ENCODE results near the gene VEGFB.
A peak's percentile ranks its signal among the peaks of the same experiment; 100 is the strongest.

VEGFB gene

DNA sequence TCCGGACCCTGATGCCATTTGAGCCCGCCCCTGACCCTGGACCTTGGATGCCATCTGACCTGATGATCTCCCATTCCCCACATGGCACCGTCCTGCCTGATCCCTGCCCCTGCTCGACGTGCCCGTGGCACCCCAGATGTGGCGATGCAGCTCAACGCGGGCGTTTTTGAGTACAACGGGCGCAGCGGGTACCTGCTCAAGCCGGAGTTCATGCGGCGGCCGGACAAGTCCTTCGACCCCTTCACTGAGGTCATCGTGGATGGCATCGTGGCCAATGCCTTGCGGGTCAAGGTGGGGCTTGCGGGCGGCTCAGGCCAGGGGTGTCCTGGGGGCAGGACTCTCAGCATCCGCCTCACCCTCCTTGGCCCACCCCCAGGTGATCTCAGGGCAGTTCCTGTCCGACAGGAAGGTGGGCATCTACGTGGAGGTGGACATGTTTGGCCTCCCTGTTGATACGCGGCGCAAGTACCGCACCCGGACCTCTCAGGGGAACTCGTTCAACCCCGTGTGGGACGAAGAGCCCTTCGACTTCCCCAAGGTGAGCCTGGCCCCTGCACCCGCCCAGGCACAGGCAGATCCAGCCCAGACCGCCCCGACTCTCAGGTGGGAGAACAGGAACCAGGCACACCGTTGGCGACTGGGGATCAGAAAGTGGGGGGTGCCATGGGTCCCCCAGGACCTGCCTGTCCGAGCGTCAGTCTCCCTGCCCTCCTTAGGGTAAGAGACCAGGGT is 28.1 kb downstream of the VEGFB start:
- DNase-seq (ENCODE audit: low read depth): no peak

DNA sequence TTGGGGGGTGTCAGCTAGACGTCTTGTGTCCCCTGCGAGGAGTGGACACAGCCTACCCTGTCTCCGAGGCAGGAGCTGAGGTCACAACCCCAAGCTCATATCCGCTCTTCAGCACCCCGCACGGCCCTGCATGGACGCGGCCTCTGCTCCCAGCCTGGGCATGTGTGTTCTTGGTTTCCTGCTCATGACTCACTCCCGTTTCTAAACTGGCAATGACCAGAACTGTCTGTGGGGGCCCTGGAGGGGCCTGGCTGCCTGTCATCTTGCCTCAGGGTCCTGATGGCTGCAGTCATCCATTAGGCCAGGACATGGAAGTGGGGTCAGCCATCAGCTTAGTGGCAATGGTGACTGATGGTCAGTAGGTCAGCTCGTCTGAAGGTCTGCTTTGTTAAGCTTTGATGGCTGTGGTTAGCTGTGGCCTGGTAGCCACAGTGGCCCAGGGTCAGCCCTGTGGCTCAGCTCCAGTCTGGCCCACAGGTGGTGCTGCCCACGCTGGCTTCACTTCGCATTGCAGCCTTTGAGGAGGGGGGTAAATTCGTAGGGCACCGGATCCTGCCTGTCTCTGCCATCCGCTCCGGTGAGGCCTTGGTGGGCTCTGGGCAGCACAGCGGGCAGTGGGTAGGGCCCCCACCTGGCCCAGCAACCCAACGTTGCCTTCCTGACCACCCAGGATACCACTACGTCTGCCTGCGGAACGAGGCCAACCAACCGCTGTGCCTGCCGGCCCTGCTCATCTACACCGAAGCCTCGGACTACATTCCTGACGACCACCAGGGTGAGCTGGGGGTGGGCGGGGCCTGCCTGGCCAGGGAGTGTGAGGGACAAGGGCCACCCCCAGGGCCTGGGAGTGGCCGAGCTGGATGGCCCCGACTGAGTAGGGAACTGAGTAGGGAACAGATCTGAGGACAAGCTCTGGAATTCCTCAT is 28.9 kb downstream of the VEGFB start:
- no peak for DNase-seq (ENCODE audit: low read depth)

DNA sequence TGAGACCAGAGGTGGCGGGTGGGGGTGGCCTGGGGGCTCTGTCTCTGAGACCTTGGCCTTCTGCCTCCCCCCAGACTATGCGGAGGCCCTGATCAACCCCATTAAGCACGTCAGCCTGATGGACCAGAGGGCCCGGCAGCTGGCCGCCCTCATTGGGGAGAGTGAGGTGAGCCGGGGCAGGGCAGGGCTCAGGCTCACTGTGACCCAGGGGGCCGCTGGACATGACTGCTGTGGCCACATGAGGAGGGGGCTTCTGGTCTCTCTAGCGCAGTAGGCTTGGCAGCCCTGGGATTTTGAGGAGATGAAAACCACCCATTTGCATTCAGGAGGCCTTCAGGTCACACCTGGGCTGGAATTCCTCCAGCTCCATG is 29.5 kb downstream of the VEGFB start:
- no peak for DNase-seq (ENCODE audit: low read depth)

DNA sequence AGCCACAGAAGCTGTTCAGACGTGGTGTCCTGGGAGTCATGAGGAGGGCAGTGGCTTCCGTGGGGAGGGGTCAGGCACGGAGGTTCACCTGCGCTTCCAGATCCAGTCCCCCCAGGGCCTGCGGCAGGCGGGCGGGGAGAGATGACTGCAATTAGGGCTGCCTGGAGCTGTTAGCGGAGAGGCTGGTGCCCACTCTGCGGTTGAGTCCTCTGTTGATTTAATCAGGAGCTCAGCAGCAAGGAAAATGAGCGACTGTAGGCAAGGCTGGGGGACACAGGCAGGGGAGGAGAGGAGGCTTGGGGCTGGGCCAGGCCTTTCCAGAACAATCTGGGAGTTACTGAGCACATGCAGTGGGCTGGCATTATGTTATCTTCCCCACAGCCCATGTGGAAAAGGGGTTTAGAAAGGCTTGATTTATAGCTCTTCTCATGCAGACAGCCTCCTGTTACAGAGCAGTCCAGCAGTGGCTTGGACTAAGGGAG is 30.0 kb downstream of the VEGFB start:
- no peak for DNase-seq (ENCODE audit: low read depth)

DNA sequence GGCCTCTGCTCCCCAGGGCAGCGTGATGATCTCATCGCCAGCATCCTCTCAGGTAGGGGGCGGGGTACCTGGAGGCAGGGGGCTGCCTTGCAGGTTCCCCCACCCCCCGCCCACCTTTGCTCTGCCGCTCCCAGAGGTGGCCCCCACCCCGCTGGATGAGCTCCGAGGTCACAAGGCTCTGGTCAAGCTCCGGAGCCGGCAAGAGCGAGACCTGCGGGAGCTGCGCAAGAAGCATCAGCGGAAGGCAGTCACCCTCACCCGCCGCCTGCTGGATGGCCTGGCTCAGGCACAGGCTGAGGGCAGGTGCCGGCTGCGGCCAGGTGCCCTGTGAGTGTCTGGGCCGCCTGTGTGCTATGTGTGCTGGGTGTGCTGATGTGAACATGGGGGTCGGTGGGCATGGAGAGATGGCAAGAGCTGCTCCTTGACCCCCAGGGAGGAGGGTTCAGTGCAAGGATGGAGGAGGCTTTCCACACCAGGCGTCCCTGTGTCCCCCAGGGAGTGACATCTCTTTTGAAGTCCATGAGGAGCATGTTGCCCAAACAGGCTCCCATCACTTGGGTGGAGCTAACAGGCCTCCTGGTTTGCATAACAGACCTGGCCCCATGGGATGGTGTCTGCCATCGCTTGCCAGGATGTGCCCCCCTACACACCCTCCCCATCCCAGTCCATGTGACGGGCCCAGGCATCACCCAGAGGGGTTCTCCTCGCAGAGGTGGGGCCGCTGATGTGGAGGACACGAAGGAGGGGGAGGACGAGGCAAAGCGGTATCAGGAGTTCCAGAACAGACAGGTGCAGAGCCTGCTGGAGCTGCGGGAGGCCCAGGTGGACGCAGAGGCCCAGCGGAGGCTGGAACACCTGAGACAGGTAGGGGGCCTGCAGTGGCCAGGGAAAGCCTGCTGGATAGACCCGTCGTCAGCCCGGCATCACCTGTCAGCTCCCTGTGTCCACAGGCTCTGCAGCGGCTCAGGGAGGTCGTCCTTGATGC is 31.1 kb downstream of the VEGFB start:
- no peak for DNase-seq (ENCODE audit: low read depth)

DNA sequence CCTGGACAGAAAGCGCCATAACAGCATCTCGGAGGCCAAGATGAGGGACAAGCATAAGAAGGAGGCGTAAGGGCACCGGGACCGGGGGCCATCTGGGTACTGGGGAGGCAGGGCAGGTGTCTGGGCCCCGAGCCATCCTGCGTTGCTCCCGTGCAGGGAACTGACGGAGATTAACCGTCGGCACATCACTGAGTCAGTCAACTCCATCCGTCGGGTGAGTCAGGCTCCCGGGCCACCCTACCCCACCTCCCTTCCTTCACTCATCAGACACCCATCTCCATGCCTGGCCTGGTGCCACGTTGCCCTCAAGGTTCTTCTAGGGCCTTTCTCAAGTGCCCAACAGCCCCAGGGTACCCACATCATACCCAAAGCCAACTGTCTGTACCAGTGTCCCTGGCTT is 32.0 kb downstream of the VEGFB start:
- DNase-seq (ENCODE audit: low read depth): no peak

DNA sequence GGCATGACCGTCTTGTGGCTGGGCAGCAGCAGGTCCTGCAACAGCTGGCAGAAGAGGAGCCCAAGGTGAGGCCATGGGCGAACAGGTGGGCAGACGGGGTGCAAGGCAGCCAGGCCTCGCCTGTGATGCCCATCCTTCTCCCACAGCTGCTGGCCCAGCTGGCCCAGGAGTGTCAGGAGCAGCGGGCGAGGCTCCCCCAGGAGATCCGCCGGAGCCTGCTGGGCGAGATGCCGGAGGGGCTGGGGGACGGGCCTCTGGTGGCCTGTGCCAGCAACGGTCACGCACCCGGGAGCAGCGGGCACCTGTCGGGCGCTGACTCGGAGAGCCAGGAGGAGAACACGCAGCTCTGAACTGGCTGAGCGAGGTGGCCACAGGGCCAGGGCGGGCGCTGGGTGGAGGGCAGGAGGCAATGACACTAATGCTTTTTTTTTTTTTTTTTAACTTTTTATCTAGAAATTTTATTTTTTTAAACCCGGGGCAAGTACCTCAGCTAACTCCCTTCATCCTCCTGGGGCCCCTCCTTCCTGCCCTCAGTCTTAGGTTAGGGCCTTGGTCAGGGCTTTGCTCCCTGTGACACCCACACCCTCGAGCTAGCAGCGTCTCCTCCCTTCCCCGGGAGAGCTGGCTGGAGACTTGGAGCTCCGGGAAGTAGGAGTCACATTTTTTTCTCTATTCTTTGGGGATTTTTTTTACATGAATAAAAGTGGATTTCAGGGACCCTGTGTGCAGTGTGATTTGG is 33.0 kb downstream of the VEGFB start:
- DNase-seq (ENCODE audit: low read depth): no peak

DNA sequence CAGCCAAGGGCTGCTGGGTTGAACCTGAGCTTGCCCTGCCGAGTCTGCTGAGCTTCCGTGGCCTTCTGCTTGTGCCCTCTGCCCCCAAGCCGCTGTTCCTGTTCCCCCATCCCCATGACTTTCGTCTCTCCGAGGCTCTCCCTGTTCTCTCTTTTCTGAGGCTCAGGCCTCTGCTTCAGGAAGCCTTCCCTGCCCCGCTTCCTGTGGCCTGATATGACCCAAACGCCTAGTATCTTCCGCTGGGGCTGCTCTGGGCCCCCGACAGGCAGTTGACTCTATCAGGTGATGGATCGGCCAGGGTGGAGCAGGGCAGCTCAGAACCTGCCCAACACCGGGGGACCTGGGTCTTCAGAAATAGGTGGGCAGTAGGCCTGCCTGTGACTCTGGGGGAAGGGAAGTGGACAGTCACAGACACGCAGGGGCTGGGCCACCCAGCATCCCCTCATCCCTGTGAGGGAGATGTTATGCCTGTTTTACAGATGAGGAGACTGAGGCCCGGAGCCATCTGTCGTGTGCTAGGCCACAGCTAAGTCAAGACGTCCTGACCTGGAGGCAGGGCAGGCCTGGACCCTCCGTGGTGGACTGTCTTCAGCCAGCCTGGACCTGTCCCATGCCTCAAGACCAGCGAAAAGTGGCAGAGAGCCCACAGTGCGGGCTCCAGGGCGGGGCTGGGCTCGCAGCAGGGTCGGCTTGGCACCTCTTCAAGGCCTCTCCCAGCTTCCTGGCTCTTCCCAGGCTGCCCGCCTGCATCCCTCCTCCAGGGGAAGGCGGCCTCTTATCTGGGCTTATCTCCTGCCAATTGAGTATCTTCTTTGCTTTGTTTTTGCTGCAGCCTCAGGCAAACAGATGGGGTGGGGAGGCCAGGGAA is 33.9 kb downstream of the VEGFB start:
- DNase-seq (ENCODE audit: low read depth): no peak

DNA sequence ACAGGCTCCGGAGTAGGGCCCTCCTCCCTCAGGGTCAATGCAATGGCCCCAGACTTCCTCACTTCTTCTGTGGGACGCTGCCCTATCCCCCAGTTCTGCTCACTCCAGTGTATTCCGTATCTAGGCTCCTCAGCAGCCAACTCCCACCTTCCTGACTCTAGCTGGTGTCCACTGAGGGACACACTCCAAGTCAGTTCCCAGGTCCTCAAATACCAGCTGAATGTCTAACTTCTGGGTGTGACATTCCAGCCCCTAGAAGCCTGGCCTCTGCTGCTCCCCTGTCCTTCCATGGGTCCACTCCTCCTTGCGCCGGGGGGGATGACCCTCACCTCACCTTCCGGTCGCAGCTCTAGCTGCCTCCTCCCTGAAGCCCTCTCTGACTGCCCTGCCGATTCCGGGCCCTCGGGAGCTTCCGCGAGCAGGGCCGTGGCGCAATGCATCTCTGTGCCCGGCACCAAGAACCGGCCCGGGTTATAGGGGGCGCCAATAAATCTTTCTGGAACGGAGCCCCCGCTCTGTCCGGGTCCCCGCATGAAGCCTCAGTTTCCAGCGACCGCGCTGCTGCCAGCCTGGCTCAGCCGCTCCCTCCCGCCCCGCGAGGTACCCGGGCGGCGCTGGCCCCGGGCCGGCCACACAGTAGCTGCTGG is 34.6 kb downstream of the VEGFB start:
- no peak for DNase-seq (ENCODE audit: low read depth)

DNA sequence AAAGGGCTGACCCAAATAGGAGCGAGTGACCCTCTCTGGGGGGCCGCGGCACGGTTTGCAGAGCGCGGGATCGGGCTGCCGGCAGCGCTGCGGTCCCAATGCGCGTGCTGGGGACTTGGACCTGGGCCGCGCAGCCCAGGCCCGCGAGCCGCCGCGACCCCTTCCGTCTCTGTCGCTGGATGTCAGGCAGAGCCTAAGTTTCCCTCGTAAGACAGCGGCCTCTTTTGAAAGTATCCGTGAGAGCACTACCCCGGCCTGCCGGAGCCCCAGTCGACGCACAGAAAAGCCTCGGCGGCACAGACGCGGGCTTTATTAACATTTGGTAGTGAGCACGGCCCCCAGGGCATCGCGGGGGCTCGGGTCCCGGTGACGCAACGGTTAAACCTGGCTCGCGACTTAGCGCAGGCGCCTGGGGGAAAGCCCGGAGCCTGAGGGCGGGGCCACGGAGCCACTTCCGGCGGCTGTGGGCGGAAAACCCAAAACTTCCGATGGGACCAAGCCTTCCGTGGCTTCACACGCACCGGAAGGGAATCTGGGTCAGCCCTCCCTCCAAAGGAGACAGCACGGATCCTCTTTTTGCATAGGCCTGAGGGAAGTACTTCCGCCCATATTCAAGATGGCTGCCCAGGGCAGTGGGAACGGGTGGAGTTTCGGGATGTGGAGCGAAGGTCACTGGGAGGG is 35.3 kb downstream of the VEGFB start:
- DNase-seq (ENCODE audit: low read depth): peak; percentile 92

DNA sequence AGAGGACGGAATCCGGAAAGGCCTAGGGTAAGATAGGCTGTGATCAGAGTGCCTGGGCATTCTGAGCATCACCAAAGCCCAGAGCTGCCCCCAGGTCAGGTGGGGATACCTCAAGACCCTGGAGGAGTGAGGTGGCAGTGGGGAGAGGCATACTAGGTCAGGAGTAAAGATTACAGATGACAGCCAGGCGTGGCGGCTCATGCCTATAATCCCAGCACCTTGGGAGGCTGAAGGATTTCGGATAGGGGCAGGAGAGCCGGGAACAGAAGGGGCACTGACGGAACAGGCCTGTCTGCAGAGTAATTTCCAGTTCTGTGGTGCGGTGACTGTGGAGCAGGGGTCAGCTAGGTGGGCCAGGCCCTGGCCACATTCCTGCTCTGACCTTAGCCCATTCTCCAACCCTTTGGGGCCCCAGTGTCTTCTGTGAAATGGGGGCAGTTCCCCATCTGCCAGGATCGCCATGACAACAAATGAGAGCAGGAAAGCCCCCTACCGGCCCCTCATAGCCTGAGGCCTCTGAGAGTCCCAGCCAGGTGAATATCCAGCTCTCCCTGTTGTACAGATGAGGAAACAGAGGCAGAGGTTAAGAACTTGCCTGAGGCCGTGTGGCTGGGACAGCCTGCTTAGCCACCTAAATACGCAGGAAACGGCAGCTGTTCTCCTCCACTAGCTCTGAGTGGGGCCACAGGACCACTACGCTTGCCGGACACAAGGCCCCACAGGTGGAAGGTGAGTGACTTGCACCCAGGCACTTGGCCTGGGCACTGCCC is 40.8 kb downstream of the VEGFB start:
- DNase-seq (ENCODE audit: low read depth): no peak

DNA sequence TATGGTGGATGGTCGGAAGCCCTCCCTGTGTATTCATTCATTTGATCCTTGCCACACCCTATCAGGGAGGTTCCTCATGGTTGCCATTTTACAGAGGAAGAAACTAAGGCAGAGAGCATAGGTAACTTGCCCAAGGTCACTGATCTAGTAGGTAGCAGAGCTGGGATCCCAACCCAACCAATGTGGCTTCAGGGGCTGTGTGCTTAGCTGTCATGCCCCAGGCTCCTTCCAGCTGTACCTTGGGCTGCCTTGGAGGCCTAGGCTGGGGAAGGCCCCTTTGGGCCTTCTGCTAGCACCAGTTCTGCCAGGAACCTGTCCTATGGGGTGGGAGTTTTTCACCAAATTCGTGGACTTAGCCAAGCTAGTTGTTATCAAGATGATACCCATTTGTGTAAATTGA is 41.5 kb downstream of the VEGFB start:
- DNase-seq (ENCODE audit: low read depth): no peak

DNA sequence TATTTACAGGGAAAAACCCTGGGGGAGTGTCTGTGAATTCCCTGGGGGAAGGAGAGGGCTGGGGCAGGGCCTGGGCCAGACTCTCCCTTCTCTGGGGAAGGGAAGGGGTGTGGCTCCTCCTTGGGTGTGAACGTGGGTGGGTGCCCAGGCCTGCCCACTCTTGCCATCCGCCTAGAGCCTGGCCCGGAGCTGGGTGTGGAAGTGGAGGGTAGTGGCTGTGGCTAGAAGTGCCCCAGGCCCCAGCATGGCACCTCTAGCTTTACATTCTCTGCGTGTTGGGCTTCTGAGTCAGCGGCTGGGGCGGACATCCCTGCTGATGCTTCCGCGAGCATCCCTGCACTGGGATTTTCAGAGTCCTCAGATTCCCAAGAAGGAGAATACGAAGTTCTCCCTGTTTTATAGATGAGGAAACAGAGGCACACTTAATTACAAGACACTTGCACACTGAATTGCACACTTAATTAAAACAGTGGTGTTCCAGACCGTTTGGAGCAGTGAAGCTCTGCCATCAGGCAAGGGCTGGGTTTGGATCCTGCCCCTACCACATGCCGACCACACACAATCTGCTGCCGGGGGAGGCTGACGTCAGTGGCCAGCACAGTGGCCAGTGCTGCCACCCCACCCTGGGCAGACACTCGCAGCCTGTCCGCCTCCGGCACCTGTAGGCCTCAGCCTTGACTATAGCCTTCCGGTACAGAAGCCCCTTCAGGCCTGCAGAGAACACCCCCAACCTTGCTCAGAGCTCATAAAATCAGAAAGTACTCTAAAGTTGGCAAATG is 42.5 kb downstream of the VEGFB start:
- DNase-seq (ENCODE audit: low read depth): no peak

DNA sequence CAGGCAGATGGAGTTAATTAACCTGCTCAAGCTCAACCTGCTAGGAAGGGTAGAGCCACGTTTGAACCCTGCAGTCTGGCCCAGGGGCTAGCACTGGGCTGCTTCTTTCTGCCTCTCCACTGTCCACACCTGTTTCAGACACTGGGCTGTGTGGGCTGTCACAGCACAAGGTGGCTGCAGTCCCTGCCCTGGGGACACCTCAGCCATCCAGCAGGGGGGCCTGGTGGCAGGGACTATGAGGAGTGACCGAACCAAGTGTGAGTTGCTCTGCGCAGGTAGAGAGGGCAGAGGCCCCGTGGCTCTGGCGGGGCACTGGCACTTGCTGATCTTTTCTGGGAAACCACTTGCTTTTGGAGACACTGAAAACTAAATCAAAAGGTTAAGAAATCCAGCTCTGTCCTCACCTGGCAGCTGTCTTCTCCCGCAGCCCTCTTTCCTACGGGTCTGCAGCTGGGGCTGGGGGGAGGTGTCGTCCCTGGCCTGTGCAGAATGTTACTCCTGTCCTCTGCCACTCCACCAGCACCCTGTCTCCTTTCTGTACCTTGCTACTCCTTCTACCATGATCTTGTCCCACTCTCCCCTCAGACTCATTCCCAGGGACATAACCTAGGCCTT is 44.3 kb downstream of the VEGFB start:
- no peak for DNase-seq (ENCODE audit: low read depth)

DNA sequence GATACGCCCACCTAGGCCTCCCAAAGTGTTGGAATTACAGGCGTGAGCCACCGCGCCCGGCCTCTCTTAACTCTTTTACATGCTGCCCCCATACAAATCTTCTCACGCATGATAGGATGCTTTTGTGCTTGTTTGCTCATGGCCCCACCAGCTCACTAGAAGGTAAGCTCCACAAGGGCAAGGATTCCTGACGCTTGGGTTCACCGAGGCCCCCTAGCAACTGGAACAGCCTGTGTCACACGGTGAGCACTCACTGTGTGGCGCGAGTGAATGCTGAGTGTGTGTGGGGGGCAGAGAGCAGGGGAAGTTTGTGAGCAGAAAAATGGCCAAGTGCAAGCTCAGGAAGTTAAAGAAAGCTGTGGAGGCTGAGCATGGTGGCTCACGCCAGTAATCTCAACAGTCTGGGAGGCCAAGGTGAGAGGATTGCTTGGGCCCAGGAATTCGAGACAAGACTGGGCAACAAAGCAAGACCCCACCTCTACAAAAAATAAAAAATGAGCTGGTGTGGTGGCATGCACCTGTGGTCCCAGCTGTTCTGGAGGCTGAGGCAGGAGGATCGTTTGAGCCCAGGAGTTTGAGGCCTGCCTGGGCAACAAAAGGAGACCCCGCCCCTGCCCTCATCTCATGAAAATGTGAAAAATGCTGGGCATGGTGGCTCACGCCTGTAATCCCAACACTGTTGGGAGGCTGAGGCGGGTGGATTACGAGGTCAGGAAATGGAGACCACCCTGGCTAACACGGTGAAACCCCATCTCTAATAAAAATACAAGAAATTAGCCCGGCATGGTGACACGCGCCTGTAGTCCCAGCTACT is 47.8 kb downstream of the VEGFB start:
- no peak for DNase-seq (ENCODE audit: low read depth)

DNA sequence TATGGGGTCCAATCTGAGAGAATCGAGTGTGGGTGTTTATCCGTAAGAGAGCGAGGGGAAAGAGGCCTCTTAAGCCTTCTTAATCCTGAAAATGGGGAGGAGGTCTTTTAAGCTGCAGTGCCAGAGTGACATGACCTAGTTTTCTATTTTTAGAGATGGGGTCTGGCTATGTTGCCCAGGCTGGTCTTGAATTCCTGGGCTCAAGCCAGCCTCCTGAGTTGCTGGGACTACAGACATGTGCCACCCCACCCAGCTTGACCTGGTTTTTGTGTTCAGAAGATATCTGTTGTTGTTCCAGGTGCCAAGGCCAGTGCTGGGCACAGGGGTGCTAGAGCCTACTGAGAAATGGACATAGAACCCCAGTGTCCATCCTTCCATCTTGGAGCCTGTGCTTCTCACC is 48.7 kb downstream of the VEGFB start:
- DNase-seq (ENCODE audit: low read depth): no peak

Measured in stimulated activated CD8-positive, alpha-beta memory T cell treated with anti-CD3 and anti-CD28 coated beads, Interleukin-15, amount 100 ng/mL, for 24 hours (primary cell).